MM.1S (cell line): ENCODE results near the gene FFAR2.

Experiments used
- EZH2 ChIP-seq: fragments of 300-600 bp; sonication (generic); optimal IDR thresholded peaks from 2 replicates; pipeline ENCODE3; 2017; ENCODE audit warnings: low read depth, mild to moderate bottlenecking, antibody characterized with exemption, low read length, mixed read lengths
- TF ChIP-seq, protein P1 (sequence below): fragments of 300-600 bp; sonication (generic); IDR thresholded peaks from 2 replicates; pipeline ENCODE4 v1.5.1; 2016; ENCODE audit warnings: antibody characterized with exemption, low read length, mixed read lengths

- no peak for TF ChIP-seq EZH2
- TF ChIP-seq, protein P1, sequence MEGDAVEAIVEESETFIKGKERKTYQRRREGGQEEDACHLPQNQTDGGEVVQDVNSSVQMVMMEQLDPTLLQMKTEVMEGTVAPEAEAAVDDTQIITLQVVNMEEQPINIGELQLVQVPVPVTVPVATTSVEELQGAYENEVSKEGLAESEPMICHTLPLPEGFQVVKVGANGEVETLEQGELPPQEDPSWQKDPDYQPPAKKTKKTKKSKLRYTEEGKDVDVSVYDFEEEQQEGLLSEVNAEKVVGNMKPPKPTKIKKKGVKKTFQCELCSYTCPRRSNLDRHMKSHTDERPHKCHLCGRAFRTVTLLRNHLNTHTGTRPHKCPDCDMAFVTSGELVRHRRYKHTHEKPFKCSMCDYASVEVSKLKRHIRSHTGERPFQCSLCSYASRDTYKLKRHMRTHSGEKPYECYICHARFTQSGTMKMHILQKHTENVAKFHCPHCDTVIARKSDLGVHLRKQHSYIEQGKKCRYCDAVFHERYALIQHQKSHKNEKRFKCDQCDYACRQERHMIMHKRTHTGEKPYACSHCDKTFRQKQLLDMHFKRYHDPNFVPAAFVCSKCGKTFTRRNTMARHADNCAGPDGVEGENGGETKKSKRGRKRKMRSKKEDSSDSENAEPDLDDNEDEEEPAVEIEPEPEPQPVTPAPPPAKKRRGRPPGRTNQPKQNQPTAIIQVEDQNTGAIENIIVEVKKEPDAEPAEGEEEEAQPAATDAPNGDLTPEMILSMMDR = no peak
Measured at GRCh38 chr19:35451338-35452096, 3.5 kb downstream of the FFAR2 start.
